ENCODE results near the gene DIPK1A. TPM values are rescaled to one million over a fixed set of nuclear protein-coding genes. Genes with fewer than 3 reads are reported as not detected.

DIPK1A gene
- total and polyA plus RNA-seq, 9 donors = 4.7 to 15.4 (median 8.6) TPM

DNA sequence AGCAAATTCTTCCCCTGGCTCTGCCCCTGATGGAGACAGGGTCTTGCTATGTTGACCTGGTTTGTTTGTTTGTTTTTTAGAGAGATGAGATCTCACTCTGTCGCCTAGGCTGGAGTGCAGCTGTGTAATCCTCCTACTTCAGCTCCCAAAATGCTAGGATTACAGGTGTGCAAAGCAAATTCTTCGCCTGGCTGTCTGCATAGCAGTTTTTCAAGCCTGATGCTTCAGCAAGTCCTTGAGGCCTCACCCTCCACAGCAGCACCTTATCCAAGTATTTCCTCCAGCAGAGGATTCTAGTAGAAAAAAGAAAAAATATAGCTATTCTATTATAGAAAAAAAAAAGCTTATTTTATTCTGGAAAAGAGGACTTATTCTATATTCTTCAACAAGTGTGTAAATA is 144.5 kb downstream of the DIPK1A start:
- TF ChIP-seq EP300 (IDR thresholded peaks at IDR 0.05) = no peak
- no peak for TF ChIP-seq POLR2A (IDR thresholded peaks at IDR 0.05)
- TF ChIP-seq, protein P1, sequence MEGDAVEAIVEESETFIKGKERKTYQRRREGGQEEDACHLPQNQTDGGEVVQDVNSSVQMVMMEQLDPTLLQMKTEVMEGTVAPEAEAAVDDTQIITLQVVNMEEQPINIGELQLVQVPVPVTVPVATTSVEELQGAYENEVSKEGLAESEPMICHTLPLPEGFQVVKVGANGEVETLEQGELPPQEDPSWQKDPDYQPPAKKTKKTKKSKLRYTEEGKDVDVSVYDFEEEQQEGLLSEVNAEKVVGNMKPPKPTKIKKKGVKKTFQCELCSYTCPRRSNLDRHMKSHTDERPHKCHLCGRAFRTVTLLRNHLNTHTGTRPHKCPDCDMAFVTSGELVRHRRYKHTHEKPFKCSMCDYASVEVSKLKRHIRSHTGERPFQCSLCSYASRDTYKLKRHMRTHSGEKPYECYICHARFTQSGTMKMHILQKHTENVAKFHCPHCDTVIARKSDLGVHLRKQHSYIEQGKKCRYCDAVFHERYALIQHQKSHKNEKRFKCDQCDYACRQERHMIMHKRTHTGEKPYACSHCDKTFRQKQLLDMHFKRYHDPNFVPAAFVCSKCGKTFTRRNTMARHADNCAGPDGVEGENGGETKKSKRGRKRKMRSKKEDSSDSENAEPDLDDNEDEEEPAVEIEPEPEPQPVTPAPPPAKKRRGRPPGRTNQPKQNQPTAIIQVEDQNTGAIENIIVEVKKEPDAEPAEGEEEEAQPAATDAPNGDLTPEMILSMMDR (IDR thresholded peaks at IDR 0.05) = no peak
- H3K36me3 ChIP-seq = no peaks in the 10 kb centered on the region
- WGBS, 3 donors = 50 to 63% (median 58%) methylated on average over 2 of the region's 2 CpGs
- intact Hi-C loops (cut with DNase I) = loop anchor here in 1 of 4 donors (10.0 kb wide), 1 partner anchor 62 kb away; no protein-coding TSS in a partner anchor
- no peak overlapping the region for H3K27ac ChIP-seq
- H3K4me3 ChIP-seq = no peak overlapping the region
- H3K27me3 ChIP-seq = no peaks in the 10 kb centered on the region
- no peak for DNase-seq
- no peaks in the 10 kb centered on the region for H3K4me1 ChIP-seq (ENCODE audit: insufficient read depth)
- H3K9me3 ChIP-seq = no peaks in the 10 kb centered on the region

DNA sequence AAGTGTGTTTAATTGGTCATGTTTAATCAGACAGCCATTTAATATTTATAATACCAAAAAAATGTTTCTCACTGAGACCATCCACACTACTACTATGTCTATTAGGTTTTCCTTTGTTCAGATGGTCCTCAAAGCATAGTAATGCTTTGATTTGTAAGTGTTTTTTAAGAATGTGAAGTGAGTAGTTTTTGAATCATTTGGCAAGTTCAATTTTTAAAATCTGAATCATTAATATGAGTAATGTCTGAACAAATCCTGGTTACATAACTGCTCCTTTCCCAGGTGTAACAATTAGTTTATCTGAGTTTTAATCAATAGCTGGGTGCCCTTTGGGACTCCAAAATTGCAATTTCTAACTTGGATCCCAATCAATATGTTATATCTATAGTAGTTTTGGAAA is 152.9 kb downstream of the DIPK1A start:
- peaks cover 2% of the 10 kb centered on the region for H3K4me1 ChIP-seq (ENCODE audit: insufficient read depth)
- no peak for DNase-seq
- H3K27ac ChIP-seq = no peak overlapping the region
- H3K27me3 ChIP-seq = no peaks in the 10 kb centered on the region
- H3K4me3 ChIP-seq = no peak overlapping the region
- intact Hi-C loops (cut with DNase I) = no loop called here
- H3K36me3 ChIP-seq = no peaks in the 10 kb centered on the region
- H3K9me3 ChIP-seq = no peaks in the 10 kb centered on the region
- no peak for TF ChIP-seq POLR2A (IDR thresholded peaks at IDR 0.05)
- TF ChIP-seq EP300 (IDR thresholded peaks at IDR 0.05) = no peak
- TF ChIP-seq, protein P1 (IDR thresholded peaks at IDR 0.05) = no peak

DNA sequence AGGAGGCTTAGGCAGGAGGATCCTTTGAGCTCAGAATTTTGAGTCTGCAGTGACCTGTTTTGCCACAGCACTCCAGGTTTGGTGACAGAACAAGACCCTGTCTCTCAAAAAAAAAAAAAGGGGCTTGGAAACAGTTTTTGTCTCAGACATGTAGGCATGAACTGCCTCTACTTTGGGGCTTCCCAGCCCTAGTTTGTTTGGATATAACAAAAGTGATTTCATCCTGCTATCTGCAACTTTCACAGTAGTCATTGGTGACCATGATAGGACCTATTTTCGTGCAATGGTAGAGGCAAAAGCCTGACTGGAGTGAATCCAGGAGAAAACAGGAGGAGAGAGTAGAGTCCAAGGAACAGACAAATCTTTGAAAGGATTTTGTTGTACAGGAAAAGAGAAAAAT is 156.0 kb downstream of the DIPK1A start:
- no peak for DNase-seq

DNA sequence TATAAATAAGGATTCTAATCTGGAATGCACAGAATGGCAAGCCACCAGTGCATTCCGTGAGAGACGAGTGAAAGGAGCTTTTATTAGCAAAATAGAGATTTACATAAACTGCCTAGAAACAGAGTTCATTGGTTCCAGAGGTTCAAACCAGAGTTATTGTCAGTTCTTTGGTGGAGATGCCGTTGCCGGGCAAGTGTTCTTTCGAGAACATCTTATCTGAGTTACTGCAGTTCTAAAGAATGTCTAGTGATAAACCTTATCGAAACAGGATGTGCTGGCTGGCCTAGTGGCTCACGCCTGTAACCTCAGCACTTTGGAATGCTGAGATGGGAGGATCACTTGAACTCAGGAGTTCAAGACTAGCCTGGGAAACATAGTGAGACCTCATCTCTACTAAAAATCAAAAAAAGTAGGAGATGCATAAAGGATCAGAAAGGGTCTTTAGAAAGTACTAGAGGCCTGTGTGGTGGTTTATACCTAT is 156.5 kb downstream of the DIPK1A start:
- no peaks in the 10 kb centered on the region for H3K9me3 ChIP-seq
- TF ChIP-seq POLR2A (IDR thresholded peaks at IDR 0.05) (no peak), EP300 (IDR thresholded peaks at IDR 0.05) (no peak)
- TF ChIP-seq, protein P1 (IDR thresholded peaks at IDR 0.05) = no peak
- intact Hi-C loops (cut with DNase I) = no loop called here
- WGBS, 3 donors = 3% methylated on average over 7 of the region's 7 CpGs
- no peak overlapping the region for H3K27ac ChIP-seq
- H3K4me1 ChIP-seq (ENCODE audit: insufficient read depth) = peaks cover 2% of the 10 kb centered on the region
- no peaks in the 10 kb centered on the region for H3K27me3 ChIP-seq
- no peaks in the 10 kb centered on the region for H3K36me3 ChIP-seq
- no peak overlapping the region for H3K4me3 ChIP-seq
- peak; percentile 29 to 73 (median 50) for DNase-seq

More for the DNA sequence above, 156.0 kb downstream of the DIPK1A start:
- Histone ChIP-seq H3K4me1 (ENCODE audit: insufficient read depth) (peaks cover 2% of the 10 kb centered on the region), H3K36me3 (no peaks in the 10 kb centered on the region), H3K4me3 (no peak overlapping the region), H3K27ac (no peak overlapping the region), H3K9me3 (no peaks in the 10 kb centered on the region), H3K27me3 (no peaks in the 10 kb centered on the region)
- no peak for TF ChIP-seq POLR2A (IDR thresholded peaks at IDR 0.05)
- TF ChIP-seq EP300 (IDR thresholded peaks at IDR 0.05) = no peak
- TF ChIP-seq, protein P1 (IDR thresholded peaks at IDR 0.05) = no peak
- intact Hi-C loops (cut with DNase I) = no loop called here
- 63 to 86% (median 81%) methylated on average over 1 of the region's 1 CpG for WGBS, 3 donors
